Measurements from ENCODE around the gene MAGEL2.

Gene MAGEL2

GRCh38 chr15:23647421-23648370 is at the start of gene MAGEL2:
TSS of gene MAGEL2 (minus strand) at chr15:23647867. CDS start at chr15:23647742, 125 bp downstream.
- peak; percentile 53 for DNase-seq

- DNase-seq = no peak
These were observed 47.6 kb upstream of the MAGEL2 start for GRCh38 chr15:23695282-23695681.

GRCh38 chr15:23694592-23694991 is 46.9 kb upstream of the MAGEL2 start:
- no peak for DNase-seq

GRCh38 chr15:23690450-23690852 is 42.8 kb upstream of the MAGEL2 start:
- DNase-seq = no peak

GRCh38 chr15:23690015-23690414 is 42.3 kb upstream of the MAGEL2 start:
- DNase-seq = no peak

GRCh38 chr15:23687143-23687470 is 39.4 kb upstream of the MAGEL2 start, which contains the start of gene NDN:
TSS of gene NDN (minus strand) at chr15:23687305. CDS start at chr15:23687217, 88 bp downstream.
- DNase-seq = no peak

- DNase-seq = no peak
These were observed 38.9 kb upstream of the MAGEL2 start for GRCh38 chr15:23686466-23687142.

GRCh38 chr15:23671481-23671880 is 23.8 kb upstream of the MAGEL2 start:
- no peak for DNase-seq

- DNase-seq = no peak
These were observed 23.3 kb upstream of the MAGEL2 start for GRCh38 chr15:23670970-23671369.

- DNase-seq = no peak
These were observed 15.6 kb upstream of the MAGEL2 start for GRCh38 chr15:23663232-23663631.

GRCh38 chr15:23648920-23649515 is 1.4 kb upstream of the MAGEL2 start:
- peak; percentile 34 for DNase-seq

GRCh38 chr15:23647001-23647295 is 719 bp downstream of the MAGEL2 start:
- DNase-seq = no peak

- no peak for DNase-seq
These were observed 1.3 kb downstream of the MAGEL2 start for GRCh38 chr15:23646165-23647000.

GRCh38 chr15:23645371-23646164 is 2.1 kb downstream of the MAGEL2 start:
- DNase-seq = no peak

- no peak for DNase-seq
These were observed 2.8 kb downstream of the MAGEL2 start for GRCh38 chr15:23644829-23645228.

- DNase-seq = peak; percentile 57
These were observed 5.1 kb downstream of the MAGEL2 start for GRCh38 chr15:23642413-23643044.

GRCh38 chr15:23634181-23634580 is 13.5 kb downstream of the MAGEL2 start:
- no peak for DNase-seq

- DNase-seq = peak; percentile 50
These were observed 18.3 kb downstream of the MAGEL2 start for GRCh38 chr15:23629234-23629805.

GRCh38 chr15:23628612-23629233 is 18.9 kb downstream of the MAGEL2 start:
- DNase-seq = peak; percentile 50

- no peak for DNase-seq
These were observed 31.1 kb downstream of the MAGEL2 start for GRCh38 chr15:23616536-23616935.

- DNase-seq = no peak
These were observed 41.4 kb downstream of the MAGEL2 start for GRCh38 chr15:23606226-23606625.

Measured in NCI-H1105 treated with DMSO at 0.1 percent for 48 hours (cell line).